Sigmoid colon (tissue), 4 donors: Measurements from ENCODE around the gene MRGPRX4.

Source experiments
- POLR2AphosphoS5 ChIP-seq, 4 donors: sonication (generic); formaldehyde crosslinking; IDR thresholded peaks; one replicate each; pipeline ENCODE4 v1.6.1; 2017; ENCODE audit warnings: antibody characterized with exemption in 4 of 4
- TF ChIP-seq, protein P1 (sequence below), 4 experiments: fragments of 450-650 bp in 3 of 4; fragments of 200-600 bp in 1 of 4; IDR thresholded peaks; one replicate each; pipeline ENCODE4 v1.5.1; 2016 to 2019; ENCODE audit warnings: antibody characterized with exemption in 4 of 4, mild to moderate bottlenecking in 3 of 4, moderate library complexity in 2 of 4

DNA sequence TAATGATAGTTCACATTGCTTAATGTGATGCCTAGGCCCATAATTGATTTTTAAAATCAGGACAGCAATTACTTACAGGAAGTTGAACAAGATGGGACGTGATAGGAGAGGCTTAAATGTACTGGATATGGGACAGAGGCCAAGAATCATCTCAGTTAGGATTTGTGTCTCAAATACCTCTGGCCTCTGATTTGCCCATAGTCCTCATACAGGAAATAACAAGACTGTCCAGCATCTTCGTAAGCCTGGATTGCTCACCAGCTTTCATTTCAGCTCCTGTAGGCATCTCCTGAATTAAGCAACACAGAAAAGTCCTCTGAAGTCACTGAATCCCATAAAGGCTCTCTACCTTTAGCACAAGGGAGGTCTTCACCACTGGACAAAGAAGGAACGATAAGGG lies 40.3 kb upstream of the MRGPRX4 start, which contains the start of gene MRGPRX3:
- TF ChIP-seq, protein P1, sequence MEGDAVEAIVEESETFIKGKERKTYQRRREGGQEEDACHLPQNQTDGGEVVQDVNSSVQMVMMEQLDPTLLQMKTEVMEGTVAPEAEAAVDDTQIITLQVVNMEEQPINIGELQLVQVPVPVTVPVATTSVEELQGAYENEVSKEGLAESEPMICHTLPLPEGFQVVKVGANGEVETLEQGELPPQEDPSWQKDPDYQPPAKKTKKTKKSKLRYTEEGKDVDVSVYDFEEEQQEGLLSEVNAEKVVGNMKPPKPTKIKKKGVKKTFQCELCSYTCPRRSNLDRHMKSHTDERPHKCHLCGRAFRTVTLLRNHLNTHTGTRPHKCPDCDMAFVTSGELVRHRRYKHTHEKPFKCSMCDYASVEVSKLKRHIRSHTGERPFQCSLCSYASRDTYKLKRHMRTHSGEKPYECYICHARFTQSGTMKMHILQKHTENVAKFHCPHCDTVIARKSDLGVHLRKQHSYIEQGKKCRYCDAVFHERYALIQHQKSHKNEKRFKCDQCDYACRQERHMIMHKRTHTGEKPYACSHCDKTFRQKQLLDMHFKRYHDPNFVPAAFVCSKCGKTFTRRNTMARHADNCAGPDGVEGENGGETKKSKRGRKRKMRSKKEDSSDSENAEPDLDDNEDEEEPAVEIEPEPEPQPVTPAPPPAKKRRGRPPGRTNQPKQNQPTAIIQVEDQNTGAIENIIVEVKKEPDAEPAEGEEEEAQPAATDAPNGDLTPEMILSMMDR (IDR thresholded peaks at IDR 0.05): no peak
- no peak for TF ChIP-seq POLR2AphosphoS5 (IDR thresholded peaks at IDR 0.05)
